ENCODE results near the gene MAP7D1. TPM values are rescaled to one million over a fixed set of nuclear protein-coding genes. Genes with fewer than 3 reads are reported as not detected.
A peak's percentile ranks its signal among the peaks of the same experiment; 100 is the strongest.

MAP7D1 gene
- total and polyA plus RNA-seq, 2 experiments from 2014 or later = 35.8 to 224 TPM

DNA sequence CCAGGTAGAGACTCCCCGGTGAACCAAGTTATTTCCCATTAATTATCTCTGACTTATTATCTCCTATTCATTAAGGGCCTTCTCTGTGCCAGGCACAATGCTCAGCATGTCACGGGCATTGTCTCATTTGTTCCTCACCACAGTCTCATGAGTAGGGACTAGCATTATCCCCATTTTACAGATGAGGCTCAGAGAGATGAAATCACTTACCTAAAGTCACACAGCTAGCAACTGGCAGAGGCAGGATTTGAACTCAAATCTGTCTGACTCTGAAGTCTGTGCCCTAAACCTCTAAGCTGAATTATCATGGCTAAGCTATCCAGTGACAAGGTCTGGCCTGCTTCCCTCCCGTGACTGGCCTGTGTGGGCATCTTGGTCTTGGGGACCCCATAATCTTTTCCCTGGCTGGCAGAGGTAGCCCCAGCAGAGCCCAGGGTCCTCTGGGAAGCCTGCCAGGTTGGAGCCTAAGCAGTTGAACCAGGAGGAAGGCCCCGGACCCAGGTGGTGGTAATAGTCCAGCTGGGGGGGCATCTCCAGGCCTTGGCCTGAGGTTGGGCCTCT is 4.5 kb downstream of the MAP7D1 start:
- H4K20me1 ChIP-seq (ENCODE audit: insufficient read depth) = peaks cover 14% of the 10 kb centered on the region
- in situ Hi-C loops (cut with MboI) = no loop called here
- peak overlapping the region; percentile 95 for H3K27ac ChIP-seq
- no peak for DNase-seq
- H3K9me2 ChIP-seq (ENCODE audit: insufficient read depth) = no peaks in the 10 kb centered on the region
- peaks cover 64% of the 10 kb centered on the region for H3K4me1 ChIP-seq (ENCODE audit: insufficient read depth)
- H3K9me3 ChIP-seq (ENCODE audit: low read depth) = no peaks in the 10 kb centered on the region
- H3K9ac ChIP-seq = peak overlapping the region; percentile 80
- 0 out of 2 replicates have a peak, but pooled peaks cover 2% of the 10 kb centered on the region for H3K36me3 ChIP-seq (ENCODE audit: low read depth)
- H3K79me2 ChIP-seq (ENCODE audit: insufficient read depth) = peaks cover 97% of the 10 kb centered on the region
- peak overlapping the region; percentile 70 for H3K4me3 ChIP-seq
- 24 to 37% methylated on average over 4 of the region's 4 CpGs for WGBS, 2 experiments (ENCODE audit: low coverage in 1 of 2, low lambda C conversion rate in 2 of 2, missing lambda C conversion rate in 2 of 2)
- H3K27me3 ChIP-seq (replicated peaks; ENCODE audit: insufficient read depth) = no peaks in the 10 kb centered on the region
- TF ChIP-seq EZH2phosphoT487 (IDR thresholded peaks at IDR 0.05; ENCODE audit: insufficient read depth, low read depth) (no peak), EZH2 (IDR thresholded peaks at IDR 0.05; ENCODE audit: insufficient read depth, poor library complexity, severe bottlenecking) (no peak)
- H3F3A ChIP-seq (ENCODE audit: insufficient read depth) = peaks cover 40% of the 10 kb centered on the region
- peak overlapping the region; percentile 75 for H3K4me2 ChIP-seq (ENCODE audit: unreplicated experiment)
- no peak overlapping the region for H2AFZ ChIP-seq

- H2AFZ ChIP-seq = peak overlapping the region; percentile 35; the same call in 1 of the 2 replicates
These were observed 5.1 kb downstream of the MAP7D1 start for GRCh38 chr1:36160949-36161485.

GRCh38 chr1:36161641-36162531 is 5.9 kb downstream of the MAP7D1 start:
- 14 to 20% methylated on average over 14 of the region's 14 CpGs for WGBS, 2 experiments (ENCODE audit: low coverage in 1 of 2, low lambda C conversion rate in 2 of 2, missing lambda C conversion rate in 2 of 2)
- DNase-seq = peak; percentile 62
- Histone ChIP-seq H3K4me3 (peak overlapping the region; percentile 70), H3K4me2 (ENCODE audit: unreplicated experiment) (peak overlapping the region; percentile 75), H3K36me3 (ENCODE audit: low read depth) (0 out of 2 replicates have a peak, but pooled peaks cover 2% of the 10 kb centered on the region), H3K9me3 (ENCODE audit: low read depth) (no peaks in the 10 kb centered on the region), H2AFZ (no peak overlapping the region), H3F3A (ENCODE audit: insufficient read depth) (peaks cover 52% of the 10 kb centered on the region), H3K9ac (peak overlapping the region; percentile 80), H3K27me3 (replicated peaks; ENCODE audit: insufficient read depth) (no peaks in the 10 kb centered on the region), H3K4me1 (ENCODE audit: insufficient read depth) (peaks cover 79% of the 10 kb centered on the region), H3K9me2 (ENCODE audit: insufficient read depth) (no peaks in the 10 kb centered on the region), H3K79me2 (ENCODE audit: insufficient read depth) (peaks cover 100% of the 10 kb centered on the region), H3K27ac (peak overlapping the region; percentile 95), H4K20me1 (ENCODE audit: insufficient read depth) (peaks cover 14% of the 10 kb centered on the region)
- no peak for TF ChIP-seq EZH2 (IDR thresholded peaks at IDR 0.05; ENCODE audit: insufficient read depth, poor library complexity, severe bottlenecking)
- TF ChIP-seq EZH2phosphoT487 (IDR thresholded peaks at IDR 0.05; ENCODE audit: insufficient read depth, low read depth) = no peak
- in situ Hi-C loops (cut with MboI) = no loop called here

More at GRCh38 chr1:36160949-36161485, 5.1 kb downstream of the MAP7D1 start:
- Histone ChIP-seq H3K4me3 (peak overlapping the region; percentile 70), H3K9me3 (ENCODE audit: low read depth) (no peaks in the 10 kb centered on the region), H3K79me2 (ENCODE audit: insufficient read depth) (peaks cover 100% of the 10 kb centered on the region), H3K36me3 (ENCODE audit: low read depth) (0 out of 2 replicates have a peak, but pooled peaks cover 2% of the 10 kb centered on the region), H3K4me2 (ENCODE audit: unreplicated experiment) (peak overlapping the region; percentile 75), H4K20me1 (ENCODE audit: insufficient read depth) (peaks cover 14% of the 10 kb centered on the region), H3K27me3 (replicated peaks; ENCODE audit: insufficient read depth) (no peaks in the 10 kb centered on the region), H3K9me2 (ENCODE audit: insufficient read depth) (no peaks in the 10 kb centered on the region), H3K4me1 (ENCODE audit: insufficient read depth) (peaks cover 70% of the 10 kb centered on the region), H3K9ac (peak overlapping the region; percentile 80), H3K27ac (peak overlapping the region; percentile 95), H3F3A (ENCODE audit: insufficient read depth) (peaks cover 43% of the 10 kb centered on the region)
- no peak for TF ChIP-seq EZH2 (IDR thresholded peaks at IDR 0.05; ENCODE audit: insufficient read depth, poor library complexity, severe bottlenecking)
- 1 to 3% methylated on average over 12 of the region's 12 CpGs for WGBS, 2 experiments (ENCODE audit: low coverage in 1 of 2, low lambda C conversion rate in 2 of 2, missing lambda C conversion rate in 2 of 2)
- DNase-seq = peak; percentile 83
- in situ Hi-C loops (cut with MboI) = no loop called here

DNA sequence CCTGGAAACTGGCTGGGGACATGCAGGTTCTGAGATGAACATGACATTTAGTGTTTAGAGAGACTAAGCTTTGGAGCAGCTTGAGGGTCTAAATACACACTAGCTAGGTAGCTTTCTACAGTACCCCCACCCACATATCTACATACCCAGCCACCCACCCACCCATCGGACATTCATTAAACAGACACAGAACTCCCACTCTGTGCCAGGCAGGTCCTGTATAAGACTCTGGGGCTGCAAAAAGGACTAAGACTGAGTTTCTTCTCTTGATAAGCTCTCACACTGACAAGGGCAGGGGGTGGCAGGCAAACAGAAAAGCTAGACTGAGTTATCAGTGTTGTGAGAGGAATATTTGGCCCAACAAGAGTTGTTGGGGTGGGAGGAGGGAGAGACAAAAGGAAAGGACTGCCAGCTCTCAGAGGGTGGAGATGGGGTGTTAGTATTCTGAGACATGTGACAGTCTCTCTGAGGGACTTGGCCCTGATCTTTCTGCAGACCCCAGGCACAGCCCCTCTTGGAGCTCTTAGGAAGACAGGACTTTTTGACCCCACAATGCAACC is 6.8 kb downstream of the MAP7D1 start:
- H3K9me3 ChIP-seq (ENCODE audit: low read depth) = no peaks in the 10 kb centered on the region
- H3K4me3 ChIP-seq = no peak overlapping the region
- 54 to 70% methylated on average over 1 of the region's 1 CpG for WGBS, 2 experiments (ENCODE audit: low coverage in 1 of 2, low lambda C conversion rate in 2 of 2, missing lambda C conversion rate in 2 of 2)
- H3K79me2 ChIP-seq (ENCODE audit: insufficient read depth) = peaks cover 100% of the 10 kb centered on the region
- no peak for TF ChIP-seq EZH2phosphoT487 (IDR thresholded peaks at IDR 0.05; ENCODE audit: insufficient read depth, low read depth)
- no peak for TF ChIP-seq EZH2 (IDR thresholded peaks at IDR 0.05; ENCODE audit: insufficient read depth, poor library complexity, severe bottlenecking)
- no peak overlapping the region for H2AFZ ChIP-seq
- peaks cover 3% of the 10 kb centered on the region; the same call in 1 of the 2 replicates for H3K36me3 ChIP-seq (ENCODE audit: low read depth)
- H4K20me1 ChIP-seq (ENCODE audit: insufficient read depth) = peaks cover 14% of the 10 kb centered on the region
- DNase-seq = no peak
- H3F3A ChIP-seq (ENCODE audit: insufficient read depth) = peaks cover 55% of the 10 kb centered on the region
- peak overlapping the region; percentile 80 for H3K9ac ChIP-seq
- H3K27ac ChIP-seq = peak overlapping the region; percentile 95
- peaks cover 82% of the 10 kb centered on the region for H3K4me1 ChIP-seq (ENCODE audit: insufficient read depth)
- in situ Hi-C loops (cut with MboI) = no loop called here
- H3K4me2 ChIP-seq (ENCODE audit: unreplicated experiment) = peak overlapping the region; percentile 75
- H3K9me2 ChIP-seq (ENCODE audit: insufficient read depth) = no peaks in the 10 kb centered on the region
- no peaks in the 10 kb centered on the region for H3K27me3 ChIP-seq (replicated peaks; ENCODE audit: insufficient read depth)

Data from GM23248 (cell line).